Fibroblast of gingiva (primary cell): ENCODE results near the gene KCNH2.
A peak's percentile ranks its signal among the peaks of the same experiment; 100 is the strongest.

Experiments used
- DNase-seq: peaks from one replicate; pipeline ENCODE4 v3.0.0-alpha.2; 2011; ENCODE audit warnings: low read depth

KCNH2 gene

GRCh38 chr7:150974468-150975391 is 3.4 kb downstream of the KCNH2 start:
- DNase-seq: no peak

- no peak for DNase-seq
Measured at GRCh38 chr7:150973571-150974451, 4.3 kb downstream of the KCNH2 start.

DNA sequence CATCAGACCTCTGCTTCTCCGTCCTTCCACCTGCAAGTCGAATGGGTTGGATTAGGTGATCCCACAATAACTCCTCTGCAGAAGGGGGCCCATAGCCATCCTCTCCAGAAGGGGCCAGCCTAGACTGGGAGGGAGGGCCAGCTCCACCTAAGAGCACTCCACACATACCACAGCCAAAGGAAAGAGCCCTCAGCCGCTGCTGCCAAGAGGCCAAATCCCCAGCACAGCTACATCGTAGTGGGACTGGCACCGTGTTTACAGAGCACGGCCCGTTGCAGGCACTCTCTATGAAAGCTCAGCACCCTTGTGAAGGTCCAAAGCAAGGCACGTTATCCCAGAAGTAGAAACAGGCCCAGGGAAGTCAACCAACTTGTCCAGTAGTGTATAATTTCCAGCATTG is 5.4 kb downstream of the KCNH2 start:
- DNase-seq: no peak

DNA sequence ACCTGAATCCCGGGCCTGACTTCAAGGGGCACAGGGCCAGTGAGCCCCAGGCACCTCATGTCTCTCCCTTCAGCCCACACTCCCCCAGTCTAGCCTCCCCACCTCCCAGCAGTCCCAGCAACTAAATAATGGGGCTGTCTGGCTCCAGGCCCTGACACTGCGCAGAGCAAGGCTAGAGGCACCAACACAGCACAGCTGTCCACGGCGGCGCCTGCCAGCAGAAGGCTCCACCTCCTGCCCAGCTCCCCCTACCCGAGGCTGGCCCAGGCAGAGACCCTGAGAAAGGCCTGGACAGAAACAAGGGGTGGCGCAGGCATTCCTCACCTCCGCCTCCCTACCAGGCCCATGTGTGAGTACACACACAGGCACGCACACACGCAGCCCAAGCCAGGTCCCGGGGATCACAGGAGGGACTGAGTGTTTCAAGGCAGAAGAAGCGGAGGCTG is 6.1 kb downstream of the KCNH2 start:
- no peak for DNase-seq

DNA sequence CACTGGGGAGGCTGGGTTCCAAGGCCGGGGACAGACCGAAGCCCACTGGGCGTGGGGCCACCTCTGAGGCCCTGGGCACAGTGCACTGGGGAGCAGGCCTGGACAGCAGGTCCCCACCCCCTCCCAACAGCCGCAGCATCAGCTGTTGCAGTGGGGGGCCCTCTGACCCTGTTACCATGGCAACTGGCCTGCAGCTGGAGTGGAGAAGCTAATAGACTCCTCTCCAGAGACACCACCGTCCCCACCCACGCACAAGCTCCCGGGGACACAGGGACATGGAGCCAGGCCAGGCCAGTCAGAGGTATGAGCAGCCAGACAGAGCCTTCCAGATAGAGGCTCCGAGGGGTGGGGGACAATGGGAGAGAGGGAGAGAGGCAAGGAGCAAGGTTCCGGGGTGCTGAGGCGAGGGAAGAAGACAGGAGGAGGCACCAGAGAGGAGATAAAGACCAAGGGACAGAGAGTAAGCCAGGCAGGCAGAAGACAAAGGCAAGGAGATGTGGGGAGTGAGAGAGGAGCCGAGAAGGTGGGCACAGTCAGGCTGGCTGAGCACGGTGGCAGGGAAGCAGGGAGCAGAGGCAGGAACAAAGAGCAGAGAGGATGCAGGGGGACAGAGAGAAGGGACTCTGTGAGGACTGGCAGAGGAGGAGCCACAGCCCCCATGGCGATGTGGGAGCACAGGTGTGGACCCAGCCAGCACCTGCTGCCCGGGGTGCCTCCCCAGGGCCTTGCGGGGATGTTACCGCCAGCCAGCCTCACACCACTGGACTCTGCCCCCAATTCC is 6.7 kb downstream of the KCNH2 start:
- DNase-seq: no peak

GRCh38 chr7:150970424-150970823 is 7.7 kb downstream of the KCNH2 start:
- DNase-seq: no peak

DNA sequence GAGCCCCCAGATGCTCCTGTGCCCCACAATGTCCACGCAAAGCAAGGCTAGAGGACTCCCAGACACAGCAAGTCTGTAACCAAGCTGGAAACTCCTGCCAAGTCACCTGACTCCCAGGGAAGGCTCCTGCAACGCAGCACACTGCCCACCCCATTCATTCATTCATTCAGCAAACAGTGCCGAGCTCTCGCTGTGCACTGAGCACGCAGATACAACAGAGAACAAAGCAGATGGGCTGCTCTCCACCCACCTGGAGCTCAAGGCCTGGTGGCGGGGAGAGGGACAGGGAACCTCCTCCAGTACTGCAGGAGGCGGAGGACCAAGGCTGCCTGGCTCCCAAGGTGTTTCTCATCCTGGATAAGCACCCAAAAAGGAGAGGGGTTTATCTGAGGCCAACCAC is 8.6 kb downstream of the KCNH2 start:
- no peak for DNase-seq

DNA sequence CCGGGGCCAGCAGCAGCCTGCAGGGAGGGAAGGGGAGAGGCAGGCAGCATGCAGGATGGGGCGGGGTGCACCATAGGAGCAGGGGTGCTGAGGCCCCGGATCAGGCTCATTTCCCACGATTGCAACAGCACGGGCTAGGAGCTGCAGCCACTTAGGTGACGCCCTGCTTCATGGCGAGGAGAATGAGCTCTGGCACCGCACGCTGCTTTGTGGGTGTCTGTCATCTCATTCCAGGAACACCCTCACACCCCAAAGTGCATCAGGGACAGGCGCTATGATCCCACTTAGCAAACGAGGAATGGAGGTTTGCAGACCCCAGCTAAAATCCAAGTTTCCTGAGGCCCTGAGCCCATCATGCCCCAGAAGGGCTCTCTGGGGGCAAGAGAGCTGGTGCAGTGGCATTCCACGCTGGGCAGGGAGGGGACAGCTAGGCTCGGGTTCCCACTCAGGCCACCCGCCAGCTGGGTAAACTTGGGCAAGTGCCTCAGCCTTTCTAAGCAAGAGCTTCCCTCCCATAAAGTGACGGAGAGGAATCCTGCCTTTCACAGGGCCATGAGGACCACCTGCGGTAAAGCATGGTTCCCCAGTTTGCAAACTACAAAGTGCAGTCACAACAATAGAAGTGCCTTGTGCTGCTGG is 9.3 kb downstream of the KCNH2 start:
- no peak for DNase-seq

DNA sequence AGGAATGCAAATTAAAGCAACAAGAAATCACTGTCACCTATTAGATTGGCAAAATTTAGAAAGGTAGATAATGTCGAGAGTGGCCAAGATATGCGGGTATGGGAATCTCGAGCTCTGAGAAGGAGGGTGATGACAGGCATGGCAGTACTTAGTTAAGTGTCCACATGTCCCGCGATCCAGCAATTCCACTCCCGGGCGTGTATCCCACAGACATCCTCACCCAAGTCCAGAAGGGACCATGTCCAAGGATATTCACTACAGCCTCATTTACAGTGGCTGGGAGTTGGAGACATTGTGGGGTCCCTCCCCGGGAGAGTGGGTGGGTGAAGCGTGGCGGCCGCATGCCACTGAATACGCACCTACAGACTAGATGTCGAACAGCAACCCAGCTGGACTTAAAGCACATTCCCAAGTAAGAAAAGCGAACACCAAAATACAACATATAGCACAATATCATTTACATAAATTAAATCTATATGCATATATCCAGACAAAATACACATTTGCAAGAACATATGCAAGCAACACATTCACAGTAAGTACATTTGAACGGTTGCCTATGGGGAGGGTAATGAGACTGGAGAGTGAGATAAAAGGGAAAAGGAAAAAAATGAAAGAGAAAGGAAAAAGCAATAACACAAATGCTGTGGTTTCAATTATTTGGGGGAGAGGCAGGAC is 9.9 kb downstream of the KCNH2 start:
- no peak for DNase-seq

DNA sequence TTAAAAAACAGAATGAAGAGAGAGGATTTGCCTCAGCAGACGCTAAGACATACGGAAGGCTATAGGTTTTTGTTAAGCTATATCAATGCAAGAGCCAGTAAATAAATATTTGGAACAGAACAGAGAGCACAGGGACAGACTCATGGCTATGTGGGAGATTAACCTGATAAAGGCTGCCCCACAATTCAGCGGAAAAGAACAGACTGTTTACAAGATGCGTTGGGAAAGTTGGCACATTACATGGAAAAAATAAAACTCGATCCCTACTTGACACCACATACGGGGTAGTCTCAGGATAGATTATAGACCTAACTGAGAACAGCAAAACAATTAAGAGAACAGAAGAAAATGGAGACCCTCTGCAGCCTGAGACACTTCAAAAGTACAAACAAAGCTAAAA is 10.8 kb downstream of the KCNH2 start:
- DNase-seq: no peak

DNA sequence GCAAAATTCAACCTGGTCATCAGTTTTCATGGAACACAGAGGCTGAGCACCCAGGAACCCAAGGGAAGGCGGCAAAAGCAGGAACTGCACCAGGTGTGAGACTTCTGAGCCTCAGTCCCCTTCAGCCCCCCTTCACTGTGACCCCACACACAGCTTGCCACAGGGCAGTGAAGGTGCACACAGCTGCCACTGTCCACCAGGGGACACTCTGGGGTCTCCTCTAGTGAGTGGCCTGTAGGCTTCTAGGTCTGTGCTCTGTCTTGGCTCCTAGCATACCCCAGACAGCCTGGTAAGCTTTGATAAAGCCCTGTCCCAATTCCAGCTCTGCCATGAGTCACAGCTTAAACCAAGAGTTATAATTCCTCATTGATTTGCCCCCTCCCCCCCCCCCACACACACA is 12.1 kb downstream of the KCNH2 start:
- DNase-seq: no peak

DNA sequence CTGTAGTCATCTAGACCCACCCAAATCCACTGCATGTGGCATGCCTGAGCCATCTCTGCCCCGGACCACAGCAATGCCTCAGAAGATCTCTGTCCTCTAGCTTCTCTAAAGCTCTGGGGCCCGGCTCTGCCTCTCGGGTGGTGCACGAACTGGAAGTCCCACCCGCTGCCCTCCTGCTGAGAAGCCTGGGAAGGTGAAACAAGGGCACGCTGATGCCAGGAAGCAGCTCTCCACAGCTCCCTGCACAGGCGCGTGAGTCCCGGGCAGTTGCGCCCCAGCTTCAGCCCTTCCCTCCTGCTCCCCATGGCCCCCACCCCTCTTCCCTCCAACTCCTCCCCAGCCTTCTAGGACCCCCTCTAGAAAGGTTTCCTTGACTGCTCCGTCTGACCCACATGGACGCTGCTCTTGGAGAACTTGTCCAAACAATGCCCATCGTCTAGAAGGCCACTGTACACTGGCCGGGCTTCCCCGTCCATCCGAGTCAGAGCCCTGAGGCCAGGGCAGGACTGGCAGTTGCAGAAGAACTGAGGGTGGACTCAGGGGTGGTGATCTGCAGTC is 12.8 kb downstream of the KCNH2 start:
- DNase-seq: no peak

DNA sequence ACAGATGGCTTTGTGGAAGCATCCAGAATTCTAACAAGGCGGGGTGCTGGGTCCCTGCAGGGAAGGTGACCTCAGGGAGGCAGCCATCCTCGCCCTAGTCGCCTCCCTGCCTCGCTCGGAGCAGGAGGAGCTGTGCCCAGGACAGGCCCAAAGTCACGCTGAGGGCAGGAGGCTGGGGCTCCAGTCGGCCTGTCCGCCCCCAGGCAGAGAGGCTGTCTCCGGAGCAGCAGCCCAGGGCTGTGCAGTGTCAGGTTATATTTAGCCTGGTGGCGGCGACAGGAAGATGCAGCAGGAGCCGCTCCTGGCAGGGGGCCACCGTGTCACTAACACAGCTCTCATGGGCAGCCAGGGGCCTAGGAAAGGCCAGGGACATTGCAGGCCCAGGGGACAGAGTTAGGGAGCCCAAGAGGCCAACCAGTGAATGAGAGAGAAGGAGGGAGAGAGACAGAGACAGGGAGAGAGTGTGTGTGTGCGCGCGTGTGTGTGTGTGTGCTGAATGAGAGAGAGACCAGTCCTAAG is 13.5 kb downstream of the KCNH2 start:
- DNase-seq: no peak

DNA sequence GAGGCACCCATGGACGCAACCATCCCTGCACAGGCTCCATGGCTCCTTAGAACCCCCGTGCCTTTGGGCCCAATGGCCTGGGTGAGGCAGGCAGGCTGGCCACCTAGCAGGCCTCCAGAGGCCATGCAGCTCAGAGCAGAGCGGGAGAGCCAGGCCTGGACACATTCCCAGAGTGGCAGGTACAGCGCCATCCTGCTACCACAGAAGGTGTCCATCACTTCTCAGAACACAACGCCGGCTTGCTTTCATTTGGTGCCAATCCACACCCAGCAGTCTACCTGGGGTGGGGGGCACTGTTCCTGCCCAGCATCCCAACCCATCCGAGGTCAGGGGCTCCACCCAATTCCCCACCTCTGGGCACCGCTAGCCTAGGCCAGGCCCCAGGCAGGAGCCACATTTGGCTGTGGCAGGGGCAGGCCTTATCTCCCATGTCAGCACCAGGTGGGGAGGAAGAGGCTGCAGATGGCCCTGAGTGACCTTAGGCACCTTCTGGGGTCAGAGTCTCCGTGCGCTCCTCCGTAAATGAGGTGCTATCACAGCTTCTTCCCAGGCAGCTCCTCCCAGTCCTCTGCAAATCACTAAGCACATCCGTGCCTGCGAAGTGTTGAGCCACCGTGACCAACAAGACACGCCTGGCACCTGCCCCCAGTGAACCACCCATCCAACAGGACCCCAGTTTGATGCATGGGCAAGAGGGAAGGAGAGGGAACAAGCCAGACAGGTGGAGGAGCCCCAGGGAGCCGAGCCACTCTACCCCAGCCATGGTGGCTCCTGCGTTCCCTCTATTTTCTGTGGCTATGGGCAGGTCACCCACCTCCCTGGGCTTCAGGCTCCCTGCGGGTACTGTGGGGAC is 14.2 kb downstream of the KCNH2 start:
- DNase-seq: no peak

DNA sequence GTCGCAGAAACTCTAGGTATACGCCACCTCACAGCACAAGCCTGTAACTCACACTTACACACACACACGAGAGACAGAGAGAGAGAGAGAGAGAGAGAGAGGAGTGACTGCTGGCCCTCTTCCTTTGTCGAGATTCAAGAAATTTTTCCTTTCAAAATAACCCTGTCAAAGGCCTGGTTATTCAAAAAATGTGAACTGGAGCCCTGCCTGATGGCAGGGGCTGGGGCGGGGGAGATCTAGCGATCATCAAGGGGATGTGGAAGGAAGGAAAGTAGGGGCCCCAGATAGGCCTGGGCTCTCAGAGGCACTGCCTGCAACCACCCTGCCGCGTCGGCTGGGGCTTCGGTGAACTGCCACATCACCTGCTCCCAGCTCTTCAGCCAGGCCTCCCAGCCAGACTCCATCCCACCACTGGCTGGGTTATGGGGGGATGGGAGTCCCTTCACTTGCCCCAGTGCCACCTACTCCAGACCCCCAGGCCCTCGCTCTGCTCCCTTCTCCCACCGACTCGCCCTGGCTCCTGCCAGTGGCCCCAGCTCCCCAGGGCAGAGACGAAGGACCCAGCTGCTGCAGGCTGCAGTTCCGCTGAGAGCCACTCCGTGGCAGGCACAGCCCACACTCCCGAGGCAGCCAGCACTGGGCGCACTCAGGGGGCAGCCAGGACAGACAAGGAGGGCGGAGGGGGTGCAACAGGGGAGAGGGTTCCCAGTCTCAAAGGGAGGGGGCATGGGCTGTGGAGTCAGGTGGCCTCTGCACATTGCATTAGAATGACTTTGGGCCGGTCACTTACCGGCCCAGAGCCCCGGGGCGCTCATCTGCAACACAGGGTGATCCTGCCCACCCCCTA is 15.3 kb downstream of the KCNH2 start:
- DNase-seq: peak; percentile 10

DNA sequence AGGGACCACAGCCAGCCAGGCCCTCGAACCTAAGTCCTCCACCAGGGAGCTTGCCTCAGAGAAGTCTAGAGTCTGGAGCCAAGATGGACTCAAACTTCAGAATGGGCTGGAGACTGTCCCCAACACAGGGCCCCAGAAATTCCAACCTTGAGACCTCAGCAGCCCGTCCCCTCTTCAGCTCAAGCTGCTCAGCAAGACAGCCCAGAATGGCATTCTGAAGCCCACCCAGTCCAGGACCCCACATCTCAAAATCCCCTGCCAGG is 15.9 kb downstream of the KCNH2 start:
- DNase-seq: no peak

DNA sequence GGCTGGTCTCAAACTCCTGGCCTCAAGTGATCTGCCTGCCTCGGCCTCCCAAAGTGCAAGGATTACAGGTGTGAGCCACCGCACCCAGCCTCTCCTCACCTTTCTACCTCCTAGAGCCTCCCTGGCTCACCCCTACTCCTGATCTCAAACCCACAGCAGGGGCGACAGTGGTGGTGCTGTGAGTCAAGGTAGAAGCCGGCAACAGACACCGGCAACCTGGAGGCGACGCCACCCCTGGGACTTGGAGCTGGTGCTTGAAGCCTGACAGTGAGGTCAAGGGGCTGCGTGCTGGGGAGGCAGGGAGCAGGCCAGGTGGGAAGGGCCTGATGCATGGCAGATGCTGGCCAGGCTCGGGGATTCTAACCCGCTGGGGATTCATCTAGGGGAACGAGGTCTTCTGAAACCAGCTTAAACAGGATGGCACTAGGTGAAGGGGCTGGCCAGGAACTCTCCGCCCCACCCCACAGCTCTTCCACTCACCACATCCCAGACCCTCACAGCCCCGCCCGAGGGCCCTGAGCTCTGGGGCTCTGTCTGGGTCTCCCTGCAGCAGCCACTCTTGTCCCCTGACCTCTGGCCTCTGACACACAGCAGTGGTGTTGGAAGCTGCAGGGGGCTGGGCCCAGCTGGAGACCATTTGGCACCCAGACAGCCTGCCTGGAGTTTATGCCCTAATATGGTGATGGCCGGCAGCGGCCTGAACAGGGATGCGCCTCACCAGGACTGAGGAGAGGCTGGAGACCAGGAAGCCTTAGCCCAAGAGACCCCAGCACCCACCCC is 16.4 kb downstream of the KCNH2 start:
- no peak for DNase-seq
